ENCODE results near the gene MS4A4A.
"Not testable (repeated sequence)": the region's sequence is repeated elsewhere in the genome, so short reads cannot be mapped to it uniquely, and the experiment has no call there.

MS4A4A gene

GRCh38 chr11:60301884-60302283 lies 21.4 kb downstream of the MS4A4A start:
- DNase-seq (ENCODE audit: low read depth): not testable (repeated sequence)

GRCh38 chr11:60303661-60304060 lies 23.2 kb downstream of the MS4A4A start:
- DNase-seq (ENCODE audit: low read depth): no peak

GRCh38 chr11:60305906-60306619 lies 25.6 kb downstream of the MS4A4A start:
- DNase-seq (ENCODE audit: low read depth): no peak

GRCh38 chr11:60307507-60308195 lies 27.2 kb downstream of the MS4A4A start:
- no peak for DNase-seq (ENCODE audit: low read depth)

- DNase-seq (ENCODE audit: low read depth): no peak
These were observed 30.0 kb downstream of the MS4A4A start for GRCh38 chr11:60310407-60310998.

GRCh38 chr11:60314635-60315321 lies 34.3 kb downstream of the MS4A4A start:
- DNase-seq (ENCODE audit: low read depth): no peak

- no peak for DNase-seq (ENCODE audit: low read depth)
These were observed 35.4 kb downstream of the MS4A4A start for GRCh38 chr11:60315871-60316270.

GRCh38 chr11:60316317-60316716 lies 35.9 kb downstream of the MS4A4A start:
- no peak for DNase-seq (ENCODE audit: low read depth)

- no peak for DNase-seq (ENCODE audit: low read depth)
These were observed 38.3 kb downstream of the MS4A4A start for GRCh38 chr11:60318726-60319125.

GRCh38 chr11:60321051-60321450 lies 40.6 kb downstream of the MS4A4A start:
- DNase-seq (ENCODE audit: low read depth): no peak

- no peak for DNase-seq (ENCODE audit: low read depth)
These were observed 46.5 kb downstream of the MS4A4A start, which contains the start of gene MS4A6E for GRCh38 chr11:60326955-60327354. Gene MS4A6E (plus strand): TSS chr11:60327255. CDS start chr11:60334896, 7,641 bp downstream.

- no peak for DNase-seq (ENCODE audit: low read depth)
These were observed 48.0 kb downstream of the MS4A4A start for GRCh38 chr11:60328460-60328859.

- DNase-seq (ENCODE audit: low read depth): no peak
These were observed 52.4 kb downstream of the MS4A4A start for GRCh38 chr11:60332846-60333245.

GRCh38 chr11:60334005-60334620 lies 53.6 kb downstream of the MS4A4A start:
- peak; percentile 6 for DNase-seq (ENCODE audit: low read depth)

GRCh38 chr11:60336767-60337391 lies 56.4 kb downstream of the MS4A4A start:
- no peak for DNase-seq (ENCODE audit: low read depth)

GRCh38 chr11:60338053-60338452 lies 57.6 kb downstream of the MS4A4A start:
- DNase-seq (ENCODE audit: low read depth): no peak

GRCh38 chr11:60339356-60339755 lies 58.9 kb downstream of the MS4A4A start:
- DNase-seq (ENCODE audit: low read depth): no peak

- DNase-seq (ENCODE audit: low read depth): no peak
These were observed 62.7 kb downstream of the MS4A4A start for GRCh38 chr11:60343094-60343704.

GRCh38 chr11:60344146-60344545 lies 63.7 kb downstream of the MS4A4A start:
- DNase-seq (ENCODE audit: low read depth): no peak

GRCh38 chr11:60345489-60345888 lies 65.0 kb downstream of the MS4A4A start:
- DNase-seq (ENCODE audit: low read depth): no peak

Measured in stimulated activated CD8-positive, alpha-beta memory T cell treated with anti-CD3 and anti-CD28 coated beads, Interleukin-12 subunit alpha, Interleukin-12 subunit beta, amount 100 ng/mL, for 4 hours (primary cell).